ENCODE measurements around the gene CAPN3.
"Not testable (repeated sequence)": the region's sequence is repeated elsewhere in the genome, so short reads cannot be mapped to it uniquely, and the experiment has no call there.

The CAPN3 gene

DNA sequence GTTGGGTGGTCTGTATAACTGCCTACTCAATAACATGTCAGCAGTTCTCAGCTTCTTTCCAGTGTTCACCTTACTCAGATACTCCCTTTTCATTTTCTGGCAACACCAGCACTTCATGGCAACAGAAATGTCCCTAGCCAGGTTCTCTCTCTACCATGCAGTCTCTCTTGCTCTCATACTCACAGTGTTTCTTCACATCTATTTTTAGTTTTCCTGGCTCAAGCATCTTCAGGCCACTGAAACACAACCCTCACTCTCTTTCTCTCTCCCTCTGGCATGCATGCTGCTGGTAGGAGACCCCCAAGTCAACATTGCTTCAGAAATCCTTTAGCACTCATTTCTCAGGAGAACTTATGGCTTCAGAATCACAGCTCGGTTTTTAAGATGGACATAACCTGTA, at the start of gene CAPN3:
TSS of gene CAPN3 (plus strand) at position 253 of the 400 bp plus-strand sequence. CDS start 305 bp downstream, outside the sequence.
- no peak for DNase-seq

DNA sequence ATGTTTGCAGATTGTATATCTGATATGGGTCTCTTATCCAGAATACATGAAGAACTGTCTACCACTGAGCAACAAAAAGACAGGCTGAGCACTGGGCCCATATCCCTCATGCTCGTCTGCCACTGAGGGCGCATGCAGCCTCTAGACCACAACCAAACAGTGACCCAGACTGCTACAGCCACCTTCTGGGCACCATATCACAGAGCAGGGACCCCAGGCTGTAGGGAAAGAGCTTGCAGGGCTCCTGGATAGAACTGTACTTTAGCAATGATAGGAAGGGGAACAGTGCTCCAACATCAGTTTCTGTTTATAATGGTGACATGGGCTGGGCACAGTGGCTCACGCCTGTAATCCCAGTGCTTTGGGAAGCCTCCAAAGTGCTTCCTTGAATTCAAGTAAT, 45.8 kb upstream of the CAPN3 start:
- no peak for DNase-seq

DNA sequence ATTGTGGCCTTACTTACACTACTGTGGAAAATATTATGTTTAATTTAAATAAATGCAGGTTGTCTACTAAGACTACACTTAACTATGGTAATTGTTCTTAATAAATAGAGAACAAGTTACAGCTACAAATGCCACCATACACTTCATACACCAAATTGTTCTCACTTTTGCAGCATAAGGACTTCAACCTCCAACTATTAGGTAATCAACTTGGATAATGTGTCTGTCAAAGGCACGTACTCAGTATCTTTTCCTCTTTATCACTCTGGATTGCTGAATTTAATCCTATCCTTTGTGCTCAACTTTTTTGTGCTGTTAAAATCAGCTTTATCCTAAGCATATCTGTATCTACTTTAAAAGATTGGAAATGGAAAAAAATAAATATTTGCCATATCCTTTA, 44.5 kb upstream of the CAPN3 start:
- DNase-seq = no peak

DNA sequence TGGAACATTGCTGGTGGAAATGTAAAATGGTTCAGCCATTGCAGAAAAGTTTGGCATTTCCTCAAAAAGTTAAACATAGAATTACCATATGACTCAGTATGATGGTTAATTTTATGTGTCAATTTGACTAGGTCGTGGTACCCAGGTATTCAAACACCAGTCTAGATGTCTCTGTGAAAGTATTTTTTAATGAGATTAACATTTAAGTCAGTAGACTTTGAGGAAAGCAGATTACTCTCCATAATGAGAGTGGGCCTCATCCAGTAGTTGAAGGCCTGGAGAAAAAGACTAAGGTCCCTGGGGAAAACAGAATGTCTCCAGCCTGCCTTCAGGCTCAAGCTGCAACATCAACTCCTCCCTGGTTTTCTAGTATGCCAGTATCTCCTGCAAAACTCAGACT, 43.8 kb upstream of the CAPN3 start:
- DNase-seq = no peak

DNA sequence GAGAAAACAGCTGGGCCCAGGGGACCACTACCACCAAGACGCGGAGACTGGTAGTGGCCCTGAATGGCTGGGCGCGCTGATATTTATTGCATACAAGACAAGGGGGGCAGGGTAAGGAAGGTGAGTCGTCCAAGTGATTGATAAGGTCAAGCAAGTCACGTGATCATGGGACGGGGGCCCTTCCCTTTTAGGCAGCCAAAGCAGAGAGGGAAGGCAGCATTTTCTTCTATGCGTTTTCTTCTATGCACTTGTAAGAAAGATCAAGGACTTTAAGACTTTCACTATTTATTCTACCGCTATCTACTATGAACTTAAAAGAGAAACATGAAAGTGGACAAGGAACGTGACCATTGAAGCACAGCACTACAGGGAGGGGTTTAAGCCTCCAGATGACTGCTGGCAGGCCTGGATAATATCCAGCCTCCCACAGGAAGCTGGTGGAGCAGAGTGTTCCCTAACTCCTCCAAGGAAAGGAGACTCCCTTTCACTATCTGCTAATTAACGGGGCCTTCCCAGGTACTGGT, 43.0 kb upstream of the CAPN3 start:
- DNase-seq = not testable (repeated sequence)

DNA sequence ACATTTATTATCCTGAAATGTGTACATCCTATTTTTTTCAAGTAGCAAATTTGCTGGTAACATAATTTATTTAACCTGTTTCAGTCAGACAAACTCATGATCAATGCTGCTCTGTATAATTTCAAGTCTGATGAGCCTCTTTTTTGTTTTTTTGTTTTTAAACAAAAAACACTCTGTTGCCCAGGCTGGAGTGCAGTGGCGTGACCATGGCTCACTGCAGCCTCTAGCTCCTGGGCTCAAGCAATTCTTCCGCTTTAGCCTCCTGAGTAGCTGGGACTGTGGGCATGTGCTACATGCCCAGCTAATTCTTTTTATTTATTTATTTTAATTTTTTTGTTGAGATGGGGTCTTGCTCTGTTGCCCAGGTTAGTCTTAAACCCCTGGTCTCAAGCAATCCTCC, 40.1 kb upstream of the CAPN3 start:
- DNase-seq = no peak

DNA sequence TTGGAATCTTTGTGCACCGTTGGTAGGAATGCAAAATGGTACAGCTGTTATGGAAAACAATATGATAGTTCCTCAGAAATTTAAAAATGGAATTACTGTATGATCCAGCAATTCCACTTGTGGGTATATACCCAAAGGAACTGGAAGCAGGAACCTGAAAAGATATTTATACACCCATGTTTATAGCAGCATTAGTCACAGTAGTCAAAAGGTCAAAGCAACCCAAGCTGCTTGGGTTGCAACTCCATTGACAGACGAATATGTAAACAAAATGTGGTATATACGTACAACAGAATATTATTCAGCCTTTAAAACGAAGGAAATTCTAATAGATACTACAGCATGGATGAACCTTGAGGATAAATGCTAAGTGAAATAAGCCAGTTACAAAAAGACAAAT, 35.0 kb upstream of the CAPN3 start:
- DNase-seq = no peak

DNA sequence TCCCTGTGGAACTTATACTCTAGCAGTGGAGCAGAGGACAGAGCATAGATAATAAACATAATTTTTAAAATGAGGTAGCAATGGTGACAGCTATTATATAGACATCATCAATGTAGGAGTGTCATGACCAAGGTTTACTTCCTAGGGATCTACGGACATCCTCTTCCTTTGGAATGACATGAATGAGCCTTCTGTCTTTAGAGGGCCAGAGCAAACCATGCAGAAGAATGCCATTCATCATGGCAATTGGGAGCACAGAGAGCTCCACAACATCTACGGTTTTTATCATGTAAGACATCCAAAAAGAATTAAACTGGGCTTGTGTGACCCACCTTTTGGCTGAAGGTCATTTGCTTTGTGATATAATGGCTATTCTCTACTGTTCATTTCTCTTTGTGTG, 30.1 kb upstream of the CAPN3 start:
- DNase-seq = no peak

DNA sequence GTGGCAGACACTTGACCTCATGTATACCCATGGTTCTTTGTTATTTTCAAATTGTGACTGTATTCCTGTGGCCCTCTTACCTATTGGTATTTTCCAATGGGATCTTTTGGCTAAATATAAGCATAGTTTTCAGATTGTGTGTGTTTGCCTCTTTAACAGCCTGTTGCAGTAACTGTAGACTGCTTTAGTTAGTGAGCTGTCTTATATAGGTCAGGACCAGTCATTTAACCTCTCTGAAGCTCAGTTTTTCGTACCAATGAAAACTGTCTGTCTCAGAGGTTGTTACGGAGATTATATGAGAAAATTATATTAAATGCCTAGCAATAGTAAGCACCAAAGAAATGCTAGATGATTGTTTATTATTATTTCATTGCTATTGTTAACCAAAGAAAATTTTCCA, 29.3 kb upstream of the CAPN3 start:
- no peak for DNase-seq

DNA sequence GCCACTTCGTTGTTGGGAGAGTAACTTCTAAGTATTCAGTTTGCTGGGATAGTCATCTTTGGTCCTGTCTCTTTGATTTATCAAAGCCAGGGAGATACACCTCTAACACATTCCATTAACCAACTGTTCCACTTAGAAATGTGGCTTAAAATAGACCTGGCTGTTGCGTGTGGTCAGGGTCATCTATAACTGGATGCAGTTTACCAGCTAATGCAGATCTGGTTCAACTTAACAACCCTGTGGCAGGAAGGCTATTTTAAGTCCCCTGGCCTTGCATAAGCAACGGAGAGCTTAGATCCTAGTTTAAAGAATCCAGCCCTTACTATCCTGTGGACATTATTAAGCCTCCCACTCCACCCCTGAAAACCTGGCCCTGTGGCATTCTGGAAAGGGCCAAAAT, 28.1 kb upstream of the CAPN3 start:
- DNase-seq = no peak

DNA sequence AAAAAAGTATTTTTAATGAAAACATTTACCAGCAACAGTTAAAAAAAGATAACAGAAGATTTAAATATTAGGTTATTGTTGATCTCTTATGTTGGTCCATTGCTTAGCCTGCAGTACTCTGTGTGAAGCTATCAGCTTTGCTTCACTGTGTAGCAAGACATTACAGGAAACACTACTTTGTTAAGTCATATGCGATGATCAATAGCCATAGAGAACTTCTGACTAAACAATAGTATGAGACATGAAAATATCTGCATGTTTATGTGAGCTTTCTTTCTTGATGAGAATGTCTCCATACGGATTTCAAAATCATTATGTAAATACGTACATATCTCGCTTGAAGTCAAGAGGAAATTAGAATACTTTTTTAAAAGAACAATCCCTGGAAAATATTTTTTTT, 27.0 kb upstream of the CAPN3 start:
- DNase-seq = no peak

DNA sequence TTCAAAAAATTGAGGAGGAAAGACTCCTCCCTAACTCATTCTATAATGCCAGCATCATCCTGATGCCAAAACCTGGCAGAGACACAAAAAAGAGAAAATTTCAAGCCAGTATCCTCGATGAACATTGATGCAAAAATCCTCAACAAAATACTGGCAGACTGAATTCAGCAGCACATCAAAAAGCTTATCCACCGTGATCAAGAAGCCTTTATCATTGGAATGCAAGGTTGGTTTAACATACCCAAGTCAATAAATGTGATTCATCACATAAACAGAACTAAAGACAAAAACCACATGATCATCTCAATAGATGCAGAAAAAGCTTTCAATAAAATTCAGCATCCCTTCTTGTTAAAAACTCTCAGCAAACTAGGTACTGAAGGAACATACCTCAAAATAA, 24.2 kb upstream of the CAPN3 start:
- DNase-seq = no peak

DNA sequence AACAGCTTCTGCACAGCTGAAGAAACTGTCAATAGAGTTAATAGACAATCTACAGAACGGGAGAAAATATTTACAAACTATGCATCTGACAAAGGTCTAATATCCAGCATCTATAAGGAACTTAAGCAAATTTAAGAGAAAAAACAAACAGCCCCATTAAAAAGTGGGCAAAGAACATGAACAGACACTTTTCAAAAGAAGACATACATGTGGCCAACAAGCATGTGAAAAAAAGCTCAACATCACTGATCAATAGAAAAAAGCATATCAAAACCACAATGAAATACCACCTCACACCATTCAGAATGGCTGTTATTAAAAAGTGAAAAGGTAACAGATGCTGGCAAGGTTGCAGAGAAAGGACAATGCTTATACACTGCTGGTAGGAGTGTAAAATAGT, 22.7 kb upstream of the CAPN3 start:
- not testable (repeated sequence) for DNase-seq

DNA sequence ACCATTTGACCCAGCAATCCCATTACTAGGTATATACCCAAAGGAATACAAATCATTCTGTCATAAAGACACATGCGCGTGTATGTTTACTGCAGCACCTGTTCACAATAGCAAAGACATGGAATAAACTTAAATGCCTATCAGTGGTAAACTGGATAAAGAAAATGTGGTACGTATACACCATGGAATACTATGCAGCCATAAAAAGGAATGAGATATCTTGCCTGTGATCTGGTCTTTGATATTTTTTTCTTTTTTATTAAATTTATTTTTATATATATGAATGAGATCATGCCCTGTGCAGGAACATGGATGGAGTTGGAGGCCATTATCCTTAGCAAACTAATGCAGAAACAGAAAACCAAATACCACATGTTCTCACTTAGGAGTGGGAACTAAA, 22.2 kb upstream of the CAPN3 start:
- not testable (repeated sequence) for DNase-seq

DNA sequence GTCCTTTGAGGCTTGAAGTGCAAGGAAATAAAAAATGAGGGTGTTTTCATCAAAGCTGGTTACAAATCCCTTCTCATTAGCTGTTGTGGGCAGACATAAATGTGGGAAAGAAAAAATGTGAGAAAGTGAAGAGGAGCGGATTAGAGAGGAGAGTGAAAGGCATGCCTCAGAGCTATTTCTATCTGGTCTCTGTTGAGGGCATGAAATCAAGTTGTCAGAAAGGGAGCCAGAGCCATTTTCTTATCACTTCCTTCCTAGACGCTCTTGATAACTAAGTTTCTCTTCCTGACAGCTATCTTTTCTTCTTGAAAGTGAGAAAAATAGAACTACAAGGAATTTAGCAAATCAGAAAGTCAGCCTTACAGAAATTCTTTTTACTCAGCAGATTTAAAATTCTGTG, 20.8 kb upstream of the CAPN3 start:
- no peak for DNase-seq

DNA sequence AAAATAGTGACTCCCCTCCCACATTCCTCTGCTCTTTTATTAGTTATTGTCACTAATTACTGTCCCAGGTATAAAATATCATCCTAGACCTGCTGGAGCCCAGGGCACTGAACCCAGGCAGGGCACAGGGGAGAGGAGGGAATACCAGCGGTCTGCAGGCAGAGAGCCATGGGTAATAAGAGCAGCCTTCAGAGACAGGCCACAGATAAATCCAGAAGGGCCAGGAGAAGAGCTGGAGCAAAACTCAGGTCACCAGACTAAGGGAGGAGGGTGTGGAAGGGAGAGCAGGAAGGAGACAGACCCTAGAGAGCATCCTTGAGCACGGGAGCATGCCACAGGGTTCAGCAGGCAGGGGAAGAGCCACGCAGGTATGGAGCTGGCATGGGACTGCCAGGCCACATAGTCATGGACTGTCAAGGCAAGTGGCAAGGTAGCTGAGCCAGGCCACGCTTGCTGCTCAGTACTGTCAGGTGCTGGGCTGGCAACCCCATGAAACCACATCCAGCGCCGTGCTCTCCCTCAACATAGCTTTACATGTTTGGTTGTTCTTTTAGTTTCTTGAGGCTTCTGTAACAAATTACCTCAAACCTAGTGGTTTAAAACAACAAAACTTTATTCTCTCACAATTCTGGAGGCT, 15.6 kb upstream of the CAPN3 start:
- no peak for DNase-seq

DNA sequence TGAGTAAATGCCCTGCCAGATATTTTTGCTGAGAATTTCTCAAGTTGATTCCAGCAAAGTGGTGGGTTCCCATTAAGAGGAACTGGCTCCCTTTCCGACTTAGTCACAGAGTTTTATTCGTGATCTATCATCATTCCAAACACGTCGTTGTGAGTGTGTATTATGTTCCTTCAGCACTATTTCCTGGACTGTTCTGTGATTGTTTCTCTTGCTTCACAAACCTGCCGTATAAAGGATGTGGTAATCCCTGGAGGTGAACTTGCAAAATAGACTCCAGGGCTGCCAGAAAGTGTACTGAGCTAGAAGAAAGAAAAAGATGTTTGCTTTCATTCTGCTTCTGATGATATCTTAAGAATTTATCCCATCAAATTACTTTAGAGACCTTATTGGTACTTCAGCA, 14.5 kb upstream of the CAPN3 start:
- DNase-seq = no peak

DNA sequence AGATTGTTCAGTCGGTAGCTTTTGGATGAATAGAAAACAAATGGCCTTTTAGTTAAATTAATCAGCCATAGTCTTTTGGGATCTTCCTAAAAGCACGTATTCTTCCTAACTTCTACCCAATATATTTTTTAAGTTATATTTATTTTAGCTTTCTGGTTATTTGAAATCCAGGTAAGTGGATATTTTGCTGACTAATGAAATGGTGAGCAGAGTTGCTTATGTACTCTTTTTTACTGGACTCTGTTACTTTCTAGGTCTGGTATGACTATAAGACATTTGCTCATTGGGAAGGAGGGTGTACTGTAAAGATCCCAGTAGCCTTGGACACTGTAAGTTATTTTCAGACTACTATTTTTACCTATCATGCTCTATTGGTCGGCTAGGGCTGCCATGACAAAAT, 13.8 kb upstream of the CAPN3 start:
- DNase-seq = no peak

DNA sequence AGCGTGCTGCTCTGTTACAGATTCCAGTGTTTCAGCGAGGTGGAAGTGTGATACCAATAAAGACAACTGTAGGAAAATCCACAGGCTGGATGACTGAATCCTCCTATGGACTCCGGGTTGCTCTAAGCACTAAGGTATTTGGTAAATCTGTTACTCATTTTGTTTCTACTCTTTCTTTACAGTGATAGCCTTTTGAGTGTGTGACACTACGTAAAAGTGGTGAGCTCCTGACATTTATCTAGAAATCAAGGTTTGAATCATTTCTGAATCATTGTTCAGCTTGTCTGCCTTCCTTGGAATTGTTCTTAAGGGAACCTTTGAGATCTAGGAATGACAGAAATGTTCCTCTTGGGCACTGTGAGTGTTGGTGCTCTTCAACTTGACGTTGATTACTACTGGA, 11.2 kb upstream of the CAPN3 start:
- no peak for DNase-seq

DNA sequence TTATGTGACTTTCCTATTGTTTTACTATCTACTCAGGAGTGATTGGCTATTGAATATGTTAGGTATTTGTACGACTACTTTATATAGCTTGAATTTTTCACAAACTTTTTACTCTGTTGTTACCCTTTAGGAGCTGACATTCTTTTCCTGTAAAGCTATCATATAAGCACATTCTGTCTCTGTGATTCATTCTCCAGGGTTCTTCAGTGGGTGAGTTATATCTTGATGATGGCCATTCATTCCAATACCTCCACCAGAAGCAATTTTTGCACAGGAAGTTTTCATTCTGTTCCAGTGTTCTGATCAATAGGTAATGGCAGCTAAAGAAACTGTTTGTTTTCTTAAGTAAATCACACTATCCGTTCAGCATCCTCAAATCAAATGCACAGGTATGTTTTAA, 10.1 kb upstream of the CAPN3 start:
- DNase-seq = no peak

DNA sequence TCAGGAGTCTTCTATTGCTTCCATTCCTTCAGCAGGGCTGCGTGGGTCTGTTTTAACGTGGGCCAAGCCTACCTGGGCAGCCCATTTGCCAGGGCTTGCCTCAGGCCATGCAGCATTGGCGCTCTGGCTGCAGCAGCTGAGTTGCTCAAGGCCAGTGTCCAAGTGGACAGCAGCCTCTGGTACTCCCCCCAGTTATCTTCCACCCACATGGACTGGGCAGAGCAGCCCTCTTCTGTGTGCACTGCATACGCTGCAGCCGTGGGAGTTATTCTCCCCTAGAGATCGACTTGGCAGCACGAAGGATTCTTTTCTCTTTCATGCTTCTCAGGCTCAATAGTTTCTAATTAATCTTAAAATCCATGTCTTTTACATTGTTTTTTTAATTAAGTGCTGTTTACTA, 6.9 kb upstream of the CAPN3 start:
- DNase-seq = no peak

DNA sequence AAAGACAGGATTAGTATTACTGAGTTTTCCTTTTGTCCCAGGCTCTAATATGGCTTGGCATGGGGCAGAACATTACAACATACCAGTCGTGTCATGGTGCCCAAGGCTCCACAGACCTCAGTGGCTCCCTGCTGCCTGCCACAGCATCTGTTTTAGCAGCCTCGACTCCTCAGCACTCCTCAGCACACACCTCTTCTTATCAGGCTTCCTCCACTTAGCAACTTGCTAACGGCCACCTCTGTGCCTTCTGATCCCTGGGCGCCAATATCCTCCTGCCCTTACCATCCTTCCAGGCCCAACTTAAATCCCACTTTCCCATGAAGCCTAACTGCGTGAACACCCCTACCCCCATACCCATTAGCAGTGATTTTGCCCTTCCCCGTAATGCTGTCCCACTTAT, 6.2 kb upstream of the CAPN3 start:
- no peak for DNase-seq

DNA sequence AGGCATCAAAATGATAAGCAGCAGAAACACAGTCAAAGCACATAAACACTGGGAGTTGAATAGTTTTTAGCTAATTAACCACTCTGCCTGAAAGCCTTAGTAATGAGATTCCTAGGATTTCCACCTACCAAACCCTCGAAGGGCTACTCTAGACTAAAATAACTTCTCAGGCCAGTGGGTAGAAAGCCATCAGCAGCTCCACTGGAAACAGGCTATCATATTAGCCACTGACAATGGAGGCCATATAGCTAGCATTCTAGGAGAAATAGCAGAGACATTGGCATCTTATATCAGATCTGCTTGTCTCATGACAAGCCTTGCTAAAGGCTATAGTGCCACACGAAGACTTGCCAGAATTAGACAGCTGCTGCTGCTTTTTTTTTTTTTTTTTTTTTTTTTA, 4.5 kb upstream of the CAPN3 start:
- no peak for DNase-seq

DNA sequence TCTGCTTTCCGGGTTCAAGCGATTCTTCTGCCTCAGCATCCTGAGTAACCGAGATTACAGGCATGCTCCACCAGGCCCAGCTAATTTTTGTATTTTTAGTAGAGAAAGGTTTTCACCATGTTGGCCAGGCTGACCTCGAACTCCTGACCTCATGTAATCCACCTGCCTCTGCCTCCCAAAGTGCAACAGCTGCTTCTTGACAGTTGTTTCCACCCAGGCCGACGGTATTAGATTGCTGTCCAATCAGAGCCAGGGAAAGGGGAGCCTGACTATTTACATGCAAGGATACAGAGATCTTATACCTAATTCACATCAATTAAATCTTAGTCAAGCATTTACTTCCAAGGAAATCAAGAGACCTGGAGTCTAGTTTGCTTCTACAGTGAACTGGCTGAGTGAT, 4.0 kb upstream of the CAPN3 start:
- DNase-seq = no peak

DNA sequence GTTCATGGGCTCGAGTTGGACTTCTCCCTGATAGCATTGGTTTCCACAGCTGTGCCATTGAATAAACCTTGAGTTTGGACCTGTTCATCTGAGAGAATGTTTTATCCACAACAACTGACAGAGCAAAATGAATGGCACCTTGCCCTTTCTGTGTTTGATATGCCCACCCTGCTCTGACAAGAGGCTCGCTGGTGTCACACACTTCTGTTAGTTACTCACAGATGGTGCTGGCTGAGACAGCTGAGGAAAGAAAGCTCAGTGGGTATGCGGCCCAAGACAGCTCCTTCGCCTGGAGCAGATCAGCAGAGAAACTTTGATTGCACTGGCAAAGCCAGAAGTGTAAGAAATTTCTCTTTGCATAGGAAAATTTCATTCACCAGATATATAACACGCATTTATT, 2.5 kb upstream of the CAPN3 start:
- DNase-seq = no peak

DNA sequence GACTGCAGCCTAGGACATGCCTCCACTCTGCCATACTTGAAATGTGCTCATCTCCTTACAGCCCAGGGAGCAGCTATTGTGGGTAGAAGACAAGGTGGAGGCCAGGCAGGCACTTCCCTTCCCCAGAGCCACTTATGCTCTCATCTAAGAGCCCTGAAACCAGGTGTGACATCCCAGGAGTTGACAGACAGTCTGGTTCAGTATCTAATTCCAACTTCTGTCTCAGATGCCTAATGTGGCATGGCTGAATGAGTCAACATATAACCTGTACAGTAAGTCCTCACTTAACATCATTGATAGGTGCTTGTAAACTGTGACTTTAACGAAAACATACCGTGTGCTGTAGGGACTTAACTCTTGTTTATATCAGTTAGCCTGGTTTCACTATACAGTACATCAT, 1.2 kb upstream of the CAPN3 start:
- no peak for DNase-seq
